HG02623 (cell line): ENCODE data around the gene DPH3.
A peak's percentile ranks its signal among the peaks of the same experiment; 100 is the strongest.

ENCODE experiments used
- ATAC-seq: cut with Tn5 transposase; IDR thresholded peaks from one replicate; pipeline ENCODE4 v1.9.1; 2021; ENCODE audit warnings: moderate library complexity; ENCODE audit not compliant: unreplicated experiment

DPH3 gene

GRCh38 chr3:16294844-16295243 lies 30.1 kb upstream of the DPH3 start:
- no peak for ATAC-seq

- ATAC-seq: no peak
These were observed 26.1 kb upstream of the DPH3 start for GRCh38 chr3:16290827-16291196.

DNA sequence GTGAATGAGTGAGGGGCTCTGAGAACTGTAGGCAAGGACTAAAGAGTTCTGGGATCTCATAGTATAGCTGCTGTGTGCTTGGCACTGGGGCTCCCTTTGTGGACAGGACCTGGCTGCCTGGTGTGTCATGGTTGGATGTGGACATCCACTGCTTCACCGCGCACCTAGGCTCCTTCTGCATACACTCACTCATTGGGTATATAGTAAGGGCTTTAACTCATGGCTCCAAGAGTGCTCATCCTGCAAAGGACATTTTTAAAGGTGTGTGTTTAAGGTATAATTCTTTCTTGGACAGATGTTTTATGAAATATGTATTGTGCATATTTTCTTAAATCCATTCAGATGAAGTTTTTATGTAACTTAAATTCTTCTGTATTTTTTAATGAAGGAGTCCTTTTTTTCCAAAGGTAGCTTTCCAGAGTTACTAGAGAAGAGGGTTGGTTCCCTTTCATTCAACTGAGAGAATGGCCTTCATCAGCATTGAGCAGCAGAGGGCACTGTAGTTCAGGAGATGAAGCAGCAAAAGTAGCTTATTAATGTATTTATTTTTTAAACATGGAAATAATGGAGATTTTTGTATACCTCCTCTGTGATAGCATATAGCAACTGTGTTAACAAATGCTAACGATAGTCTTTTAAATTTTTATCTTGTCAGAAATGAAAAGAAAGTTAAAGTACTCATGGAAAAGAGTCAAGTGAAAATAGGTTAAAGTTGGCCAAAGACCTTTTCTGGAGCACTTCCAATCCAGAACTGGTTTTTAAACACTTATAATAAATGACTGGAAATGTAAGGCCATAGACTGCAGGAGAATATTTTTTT lies 25.5 kb upstream of the DPH3 start:
- no peak for ATAC-seq

GRCh38 chr3:16289144-16289889 lies 24.6 kb upstream of the DPH3 start:
- ATAC-seq: no peak

- ATAC-seq: no peak
These were observed 23.9 kb upstream of the DPH3 start for GRCh38 chr3:16288664-16289063.

GRCh38 chr3:16286751-16287543 lies 22.2 kb upstream of the DPH3 start:
- ATAC-seq: no peak

GRCh38 chr3:16286161-16286560 lies 21.4 kb upstream of the DPH3 start:
- peak; percentile 65 for ATAC-seq

GRCh38 chr3:16284633-16285032 lies 19.9 kb upstream of the DPH3 start:
- ATAC-seq: no peak

DNA sequence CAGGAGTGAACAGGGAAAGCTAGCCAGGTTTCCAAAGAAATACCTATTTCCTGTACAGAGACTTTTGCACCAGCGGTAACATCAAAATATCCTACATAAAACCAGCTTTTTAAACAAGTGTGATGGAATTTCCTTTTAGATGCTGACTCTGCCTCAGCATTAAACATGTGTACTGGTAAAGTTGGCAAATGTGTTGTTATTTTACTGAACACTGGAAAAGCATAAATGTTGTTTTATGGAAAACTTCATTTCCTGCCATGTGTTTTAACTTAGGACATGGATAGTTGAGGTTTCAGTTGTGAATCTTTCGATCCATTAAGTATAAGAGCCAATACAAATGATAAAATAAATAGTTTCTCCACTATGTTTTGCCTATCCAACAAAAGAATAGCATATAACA lies 15.9 kb upstream of the DPH3 start:
- no peak for ATAC-seq

DNA sequence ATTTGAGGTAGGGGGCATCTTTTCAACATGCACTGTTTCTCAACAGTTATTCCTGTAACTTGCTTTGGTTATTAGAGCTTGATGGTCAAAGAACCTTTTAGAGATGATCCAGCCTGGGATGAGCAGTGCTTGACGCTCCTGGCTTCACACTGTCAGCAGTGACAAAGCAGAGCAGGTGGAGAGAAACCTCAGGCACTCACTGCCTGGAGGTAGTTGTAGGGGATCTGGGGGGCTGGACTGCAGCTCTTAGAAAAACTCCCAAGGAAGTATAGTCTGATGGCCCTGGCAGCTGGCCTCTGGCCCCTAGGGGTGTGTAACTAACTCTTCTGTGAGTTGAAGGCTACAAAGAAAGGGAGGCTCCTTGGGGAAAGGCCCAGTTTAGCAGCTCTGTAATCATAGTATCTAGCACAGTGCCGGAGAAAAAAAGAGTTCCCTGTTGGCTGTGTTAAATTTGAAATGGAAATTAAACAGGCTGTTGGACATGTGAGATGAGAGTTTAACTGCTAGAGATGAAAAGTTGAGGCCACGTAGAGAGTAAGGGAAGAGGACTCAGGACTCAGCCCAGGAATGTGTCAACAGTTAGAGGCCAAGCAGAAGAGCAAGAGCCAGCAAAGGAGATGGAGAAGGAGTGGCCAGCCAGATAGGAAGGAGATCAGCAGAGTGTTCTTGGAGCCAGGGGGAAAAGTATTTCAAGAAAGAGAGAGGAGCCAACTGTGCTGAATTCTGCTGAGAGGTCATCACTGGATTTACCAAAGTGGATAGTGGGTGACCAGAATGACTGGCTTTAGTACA lies 14.5 kb upstream of the DPH3 start:
- no peak for ATAC-seq

DNA sequence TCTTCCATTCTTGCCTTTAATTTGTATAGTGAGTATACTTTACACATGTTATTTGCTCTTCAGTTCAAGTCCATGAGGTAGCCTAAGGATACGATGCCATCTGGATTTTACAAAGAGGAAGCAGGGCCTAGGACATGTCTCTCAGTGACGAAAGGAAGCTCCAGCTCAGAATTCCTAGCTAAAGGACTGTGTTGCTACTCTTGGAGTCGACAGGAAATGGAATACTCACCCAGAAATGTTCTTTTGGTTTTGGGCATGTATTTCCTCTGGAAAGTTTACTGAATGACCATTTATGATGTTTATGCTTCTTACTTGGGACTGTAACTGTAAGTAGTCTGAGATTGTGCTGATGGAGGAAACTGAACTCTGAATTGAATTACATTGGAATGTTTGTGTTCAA lies 12.7 kb upstream of the DPH3 start:
- ATAC-seq: no peak

DNA sequence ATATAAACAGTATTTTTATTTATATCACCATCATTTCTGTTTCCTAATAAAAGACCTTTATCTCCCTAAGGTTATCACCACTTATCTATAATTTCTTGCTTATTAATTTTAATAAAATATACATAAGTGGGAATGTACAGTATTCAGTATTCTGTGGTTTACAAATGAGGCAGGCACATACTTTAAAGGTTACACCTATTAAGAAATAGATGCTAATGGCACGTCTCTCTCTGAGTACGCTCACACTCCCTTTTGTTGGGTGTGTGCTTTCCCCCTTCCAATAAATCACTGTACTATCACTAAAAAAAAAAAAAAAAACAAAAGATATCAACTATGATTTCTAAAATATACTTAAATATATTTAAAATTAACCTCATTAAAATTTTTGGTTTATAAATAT lies 9.1 kb upstream of the DPH3 start:
- no peak for ATAC-seq

DNA sequence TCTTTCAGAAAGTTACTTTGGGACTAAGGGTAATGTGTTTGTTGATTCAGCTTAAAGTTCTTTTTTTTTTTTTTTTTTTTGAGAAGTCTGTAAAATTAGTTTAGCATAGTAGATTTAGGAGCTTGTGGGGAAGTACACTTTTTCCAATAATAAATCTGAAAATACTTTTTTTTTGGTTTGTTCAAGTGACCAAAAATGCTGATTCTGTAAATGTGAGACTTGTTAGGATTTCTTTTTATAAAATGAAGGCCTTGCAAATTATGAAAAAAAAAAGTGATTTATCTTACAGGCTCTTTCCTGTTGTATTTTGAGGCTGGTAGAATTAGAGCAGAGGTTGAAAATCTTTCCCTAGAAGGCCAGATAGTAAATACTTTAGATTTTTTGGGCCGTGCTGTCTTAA lies 7.8 kb upstream of the DPH3 start:
- no peak for ATAC-seq

DNA sequence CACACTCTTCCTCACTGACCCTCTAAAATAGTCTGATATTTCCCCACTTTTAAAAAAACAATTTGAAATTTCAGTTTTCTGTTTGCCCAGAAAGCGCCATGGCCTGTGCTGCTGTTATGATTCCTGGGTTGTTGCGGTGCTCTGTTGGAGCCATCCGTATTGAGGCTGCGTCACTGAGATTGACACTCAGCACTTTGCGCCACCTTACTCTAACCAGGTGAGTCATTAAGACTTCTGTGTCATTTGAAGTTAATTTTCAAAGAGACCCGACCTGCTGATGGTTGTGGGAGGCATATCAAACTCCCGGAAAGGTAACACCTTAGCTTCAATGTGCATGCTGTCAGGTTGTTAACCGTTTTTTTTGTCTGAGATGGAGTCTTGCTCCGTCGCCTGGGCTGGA lies 6.1 kb upstream of the DPH3 start:
- no peak for ATAC-seq

- no peak for ATAC-seq
These were observed 2.0 kb upstream of the DPH3 start for GRCh38 chr3:16266714-16267113.

DNA sequence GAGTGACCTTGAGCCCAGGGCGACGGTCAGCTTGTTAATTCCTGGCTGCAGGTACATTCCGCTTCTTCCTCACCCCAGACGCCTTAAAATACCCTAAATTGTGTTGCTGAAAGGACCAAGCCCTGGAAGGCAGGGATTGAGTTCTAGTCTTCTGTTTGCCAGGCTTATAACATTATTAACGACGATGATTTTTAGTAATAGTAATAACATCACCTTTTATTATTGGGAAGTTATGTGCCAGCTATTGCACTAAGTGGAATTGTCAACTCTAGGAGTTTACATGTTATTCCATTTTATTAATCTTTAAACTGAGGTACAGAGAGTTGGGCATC lies 678 bp upstream of the DPH3 start:
- no peak for ATAC-seq

DNA sequence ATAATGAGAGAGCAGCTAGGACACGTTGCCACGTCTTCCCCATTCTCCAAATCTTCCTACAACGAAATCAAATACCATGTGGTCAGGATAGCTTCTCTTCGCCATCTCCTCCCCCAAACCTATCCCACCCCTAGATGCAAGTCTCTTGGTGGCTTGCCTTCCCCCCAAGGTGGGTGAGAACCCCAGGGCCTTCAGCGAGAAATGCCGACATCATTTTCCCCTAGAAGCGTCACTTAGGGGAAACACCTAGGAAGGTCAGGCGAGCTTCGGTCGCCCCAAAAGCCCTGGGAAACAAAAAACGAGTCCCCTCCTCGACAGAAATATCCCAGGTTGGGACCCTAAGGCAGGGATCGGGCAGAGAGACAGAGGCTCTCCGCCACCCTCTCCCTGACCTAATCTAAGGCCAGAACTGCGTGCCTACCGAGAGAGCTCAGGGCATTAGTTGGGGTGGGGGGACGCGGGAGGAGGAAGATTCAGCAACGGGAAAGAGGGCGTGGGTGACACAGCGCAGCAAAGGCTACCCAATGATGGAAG lies 502 bp downstream of the DPH3 start:
- ATAC-seq: no peak

- ATAC-seq: no peak
These were observed 2.6 kb downstream of the DPH3 start for GRCh38 chr3:16262174-16262573.

GRCh38 chr3:16260046-16260445 lies 4.7 kb downstream of the DPH3 start:
- ATAC-seq: no peak

- ATAC-seq: no peak
These were observed 5.9 kb downstream of the DPH3 start for GRCh38 chr3:16258866-16259265.

DNA sequence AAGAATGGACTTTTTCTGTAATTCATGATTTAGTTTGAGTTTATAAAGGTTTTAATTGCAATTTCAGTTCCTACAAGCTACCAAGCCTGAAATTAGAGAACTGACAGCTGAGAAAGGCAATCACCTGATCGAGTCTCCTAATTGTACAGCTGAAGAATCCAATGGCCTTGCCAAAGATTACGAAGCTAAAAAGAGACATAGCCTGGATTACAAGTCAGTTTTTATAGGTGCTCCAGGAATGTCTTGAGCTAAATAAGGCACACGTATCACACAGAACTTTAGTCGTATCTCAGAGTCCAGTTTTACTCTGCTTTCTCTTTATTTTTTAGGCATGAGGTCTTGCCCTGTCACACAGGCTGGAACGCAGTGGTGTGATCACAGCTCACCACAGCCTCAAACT lies 6.6 kb downstream of the DPH3 start:
- no peak for ATAC-seq
